Placental pericyte (primary cell): ENCODE data around the gene C10orf90. TPM values are rescaled to one million over a fixed set of nuclear protein-coding genes. Genes with fewer than 3 reads are reported as not detected.

Source experiments
- total RNA-seq: library from RNA; depleted of rRNA; stranded (reverse); fragments of >200 nt; gene quantifications from 2 replicates; pipeline ENCODE4 v1.2.3, GENCODE V29; 2012

The C10orf90 gene, protein sequence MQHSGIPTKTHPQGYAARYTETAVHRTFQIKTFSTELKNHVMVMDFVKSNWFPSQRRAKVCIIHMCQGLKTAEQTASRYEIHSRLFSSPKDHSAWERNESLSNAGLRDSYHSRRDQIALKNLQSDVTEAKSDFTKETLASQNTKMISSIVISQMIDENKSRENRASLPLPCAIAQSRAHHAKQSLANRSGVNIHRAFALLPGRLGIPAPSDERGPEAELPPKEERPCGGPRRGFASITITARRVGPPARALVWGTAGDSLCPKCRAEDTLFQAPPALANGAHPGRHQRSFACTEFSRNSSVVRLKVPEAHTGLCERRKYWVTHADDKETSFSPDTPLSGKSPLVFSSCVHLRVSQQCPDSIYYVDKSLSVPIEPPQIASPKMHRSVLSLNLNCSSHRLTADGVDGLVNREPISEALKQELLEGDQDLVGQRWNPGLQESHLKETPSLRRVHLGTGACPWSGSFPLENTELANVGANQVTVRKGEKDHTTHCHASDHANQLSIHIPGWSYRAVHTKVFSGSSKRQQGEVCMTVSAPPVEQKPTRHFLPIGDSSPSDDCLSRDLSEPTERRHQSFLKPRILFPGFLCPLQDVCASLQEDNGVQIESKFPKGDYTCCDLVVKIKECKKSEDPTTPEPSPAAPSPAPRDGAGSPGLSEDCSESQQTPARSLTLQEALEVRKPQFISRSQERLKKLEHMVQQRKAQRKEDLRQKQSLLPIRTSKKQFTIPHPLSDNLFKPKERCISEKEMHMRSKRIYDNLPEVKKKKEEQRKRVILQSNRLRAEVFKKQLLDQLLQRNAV
- not detected in 2 replicates for total RNA-seq

DNA sequence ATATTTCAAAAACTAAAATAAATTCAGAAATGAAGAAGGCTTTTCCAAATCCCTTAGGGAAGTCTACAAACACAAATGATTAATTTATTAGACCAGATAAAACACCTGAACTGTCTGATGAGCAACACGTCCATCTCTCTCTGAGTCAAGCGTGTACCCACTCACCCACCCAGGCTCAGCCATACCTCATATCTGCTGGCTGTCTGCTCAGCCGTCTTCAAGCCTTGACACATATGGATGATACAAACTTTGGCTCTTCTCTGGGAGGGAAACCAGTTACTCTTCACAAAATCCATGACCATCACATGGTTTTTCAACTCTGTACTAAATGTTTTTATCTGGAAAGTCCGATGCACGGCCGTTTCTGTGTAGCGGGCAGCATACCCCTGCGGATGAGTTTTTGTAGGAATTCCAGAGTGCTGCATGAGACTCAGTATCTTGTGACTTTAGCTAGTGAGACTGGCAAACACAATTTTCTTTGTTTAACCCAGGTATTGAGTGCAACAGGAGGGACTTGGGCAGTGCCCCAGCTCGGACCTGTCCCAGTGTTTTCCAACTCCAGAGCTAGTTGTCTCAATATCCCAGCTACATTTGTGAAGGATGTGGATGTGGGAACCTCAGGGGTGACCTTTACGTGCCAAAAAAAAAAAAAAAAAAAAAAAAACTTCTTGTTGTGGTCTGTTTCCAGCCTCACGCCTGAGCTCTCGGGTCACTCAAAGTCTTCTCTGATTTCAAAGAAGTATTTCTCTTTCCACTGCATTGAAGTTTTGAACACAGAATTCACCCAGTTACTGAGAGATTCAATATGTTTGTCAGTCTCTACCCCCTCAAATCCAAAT lies at the start of gene C10orf90:
TSS of gene C10orf90 (minus strand) at position 638 of the 839 bp plus-strand sequence. CDS start at position 425, 213 bp downstream.

DNA sequence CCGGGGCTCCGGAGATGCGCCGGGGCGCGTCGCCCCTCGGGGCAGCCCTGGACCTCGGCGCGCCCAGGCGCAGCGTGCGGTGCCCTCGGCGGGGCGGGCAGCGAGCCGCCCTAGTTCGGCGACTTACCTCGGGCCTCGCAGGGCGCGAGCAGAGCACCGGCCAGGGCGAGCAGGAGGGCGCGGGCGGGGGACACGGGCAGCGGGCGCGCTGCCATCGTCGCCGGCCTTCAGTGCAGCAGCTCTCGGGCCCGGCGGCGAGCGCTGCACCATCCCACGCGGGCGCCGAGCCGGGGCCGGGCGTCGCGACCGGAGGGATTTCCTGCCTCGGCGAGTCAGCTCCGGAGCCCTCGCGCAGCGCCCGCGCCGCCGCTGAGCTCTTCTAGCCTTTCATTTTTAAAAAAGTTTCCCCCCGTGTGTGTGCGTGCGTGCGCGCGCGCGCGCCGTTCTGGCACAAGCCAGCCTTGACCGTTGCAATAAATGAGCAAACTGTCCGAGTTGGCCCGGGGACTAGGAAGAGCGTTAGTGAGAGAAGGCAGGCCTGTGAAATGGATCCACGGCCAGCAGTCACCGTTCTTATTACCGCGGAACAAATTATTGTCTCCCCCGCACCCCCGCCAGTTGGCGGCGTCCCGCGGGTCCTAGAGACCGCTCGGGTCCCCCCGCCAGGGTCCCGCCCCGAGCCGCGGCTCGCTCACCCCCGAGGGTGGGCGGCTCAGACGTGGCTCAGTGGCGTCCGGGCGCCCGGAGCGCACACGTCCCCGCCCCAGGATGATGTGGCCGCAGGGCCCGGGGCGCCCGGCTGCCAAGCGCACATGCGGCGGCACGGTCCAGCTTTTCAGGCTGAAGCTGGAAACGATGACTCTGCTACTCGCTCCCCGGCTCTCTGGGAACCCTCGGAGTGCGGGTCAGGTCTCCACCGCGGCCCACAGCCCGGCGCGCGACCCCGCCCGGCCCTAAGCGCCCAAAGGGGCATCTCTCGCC lies 282.3 kb downstream of the C10orf90 start, which contains the start of gene ADAM12:
TSS of gene ADAM12 (minus strand) at position 547 of the 981 bp plus-strand sequence. CDS start at position 215, 332 bp downstream.

Other genes starting within 250 kb of the C10orf90 start
- 70.0 and 84.5 TPM in 2 replicates for gene DOCK1, start 234.7 kb upstream of the C10orf90 start, total RNA-seq